OCI-LY7 (cell line): ENCODE measurements around the gene CEP83.

ENCODE experiments used
- EZH2phosphoT487 ChIP-seq: fragments of 200-600 bp; sonication (generic); IDR thresholded peaks from 2 replicates; pipeline ENCODE4 v1.6.1; 2018; ENCODE audit warnings: low read depth, borderline replicate concordance, mild to moderate bottlenecking, mixed run types, antibody characterized with exemption, low read length, moderate library complexity, mixed read lengths
- TF ChIP-seq, protein P1 (sequence below): fragments of 200-600 bp; sonication (generic); conservative IDR thresholded peaks from 2 replicates; pipeline ENCODE4 v1.5.1; 2014; ENCODE audit warnings: mild to moderate bottlenecking, antibody characterized with exemption, low read length, moderate library complexity, mixed read lengths

DNA sequence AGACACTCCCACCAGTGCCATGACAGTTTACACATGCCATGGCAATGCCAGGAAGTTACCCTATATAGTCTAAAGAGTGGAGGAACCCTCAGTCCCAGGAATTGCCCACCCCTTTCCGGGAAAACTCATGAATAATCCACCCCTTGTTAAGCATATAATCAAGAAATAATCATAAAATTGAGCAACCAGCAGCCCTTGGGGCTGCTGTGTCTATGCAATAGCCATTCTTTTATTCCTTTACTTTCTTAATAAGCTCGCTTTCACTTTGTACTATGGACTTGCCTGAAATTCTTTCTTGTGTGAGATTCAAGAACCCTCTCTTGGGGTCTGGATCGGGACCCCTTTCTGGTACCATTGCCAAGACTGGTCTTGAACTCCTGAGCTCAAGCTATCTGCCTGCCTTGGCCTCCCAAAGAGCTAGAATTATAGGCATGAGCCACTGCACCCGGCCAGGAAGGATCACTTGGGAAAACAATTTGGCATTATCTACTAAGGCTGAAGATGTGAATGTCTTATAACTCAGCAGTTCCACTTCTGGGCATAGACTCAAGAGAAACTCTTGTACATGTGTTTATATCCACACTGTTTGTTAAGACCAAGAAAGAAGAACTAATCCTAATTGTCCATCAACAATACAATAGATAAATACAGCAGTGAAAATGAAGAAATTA lies 35.9 kb upstream of the CEP83 start:
- TF ChIP-seq, protein P1, sequence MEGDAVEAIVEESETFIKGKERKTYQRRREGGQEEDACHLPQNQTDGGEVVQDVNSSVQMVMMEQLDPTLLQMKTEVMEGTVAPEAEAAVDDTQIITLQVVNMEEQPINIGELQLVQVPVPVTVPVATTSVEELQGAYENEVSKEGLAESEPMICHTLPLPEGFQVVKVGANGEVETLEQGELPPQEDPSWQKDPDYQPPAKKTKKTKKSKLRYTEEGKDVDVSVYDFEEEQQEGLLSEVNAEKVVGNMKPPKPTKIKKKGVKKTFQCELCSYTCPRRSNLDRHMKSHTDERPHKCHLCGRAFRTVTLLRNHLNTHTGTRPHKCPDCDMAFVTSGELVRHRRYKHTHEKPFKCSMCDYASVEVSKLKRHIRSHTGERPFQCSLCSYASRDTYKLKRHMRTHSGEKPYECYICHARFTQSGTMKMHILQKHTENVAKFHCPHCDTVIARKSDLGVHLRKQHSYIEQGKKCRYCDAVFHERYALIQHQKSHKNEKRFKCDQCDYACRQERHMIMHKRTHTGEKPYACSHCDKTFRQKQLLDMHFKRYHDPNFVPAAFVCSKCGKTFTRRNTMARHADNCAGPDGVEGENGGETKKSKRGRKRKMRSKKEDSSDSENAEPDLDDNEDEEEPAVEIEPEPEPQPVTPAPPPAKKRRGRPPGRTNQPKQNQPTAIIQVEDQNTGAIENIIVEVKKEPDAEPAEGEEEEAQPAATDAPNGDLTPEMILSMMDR, result no peak
- no peak for TF ChIP-seq EZH2phosphoT487
